Adrenal gland (tissue), 12 donors: ENCODE data around the gene KLF11. TPM values are rescaled to one million over a fixed set of nuclear protein-coding genes. Genes with fewer than 3 reads are reported as not detected.

Source experiments
- DNase-seq, 7 donors: peaks; one replicate each; pipeline ENCODE4 v3.0.0-alpha.2; 2019 to 2020
- H3K27ac ChIP-seq, 5 donors: fragments of 200-600 bp; sonication (generic) in 4 of 5; 1 replicate in 3 of 5; 2 replicates in 2 of 5; pipeline versions ENCODE4 v1.5.1 to v1.8.0; 2016 to 2020; ENCODE audit warnings: mild to moderate bottlenecking in 1 of 5
- H3K27me3 ChIP-seq: fragments of 200-600 bp; 2 replicates; pipeline ENCODE4 v1.8.0; 2021
- H3K36me3 ChIP-seq, 2 donors: fragments of 200-600 bp; replicated peaks in 1 of 2; 1 replicate in 1 of 2; 2 replicates in 1 of 2; pipeline versions ENCODE4 v1.5.1 to v1.8.0; 2018 to 2022
- H3K4me1 ChIP-seq, 2 donors: fragments of 200-600 bp; replicated peaks in 1 of 2; 1 replicate in 1 of 2; 2 replicates in 1 of 2; pipeline versions ENCODE4 v1.5.1 to v1.8.0; 2018 to 2021
- H3K4me3 ChIP-seq, 4 donors: fragments of 200-600 bp; sonication (generic) in 3 of 4; one replicate each; pipeline ENCODE4 v1.5.1; 2016 to 2018
- H3K9me3 ChIP-seq, 3 donors: fragments of 200-600 bp; sonication (generic) in 1 of 3; replicated peaks in 1 of 3; 1 replicate in 2 of 3; 2 replicates in 1 of 3; pipeline versions ENCODE4 v1.5.1 to v1.8.0; 2016 to 2021
- CTCF ChIP-seq, 6 experiments: fragments of 450-650 bp in 4 of 6; fragments of 200-600 bp in 2 of 6; sonication (generic) in 1 of 6; IDR thresholded peaks; 1 replicate in 5 of 6; 2 replicates in 1 of 6; pipeline versions ENCODE4 v1.5.1 to v1.8.0; 2016 to 2021; ENCODE audit warnings: antibody characterized with exemption in 6 of 6, mild to moderate bottlenecking in 2 of 6, moderate library complexity in 1 of 6
- POLR2A ChIP-seq, 2 donors: fragments of 450-650 bp; IDR thresholded peaks; one replicate each; pipeline ENCODE4 v1.6.1; 2017; ENCODE audit warnings: antibody characterized with exemption in 2 of 2, mild to moderate bottlenecking in 2 of 2, moderate library complexity in 1 of 2
- WGBS, 4 donors: extraction: QIAGEN DNeasy Blood & Tissue Kit in 2 of 4; methylation state at CpG; one replicate each; pipeline versions ENCODE4 v1.1.5 to v1.1.7; 2013 to 2017; 5-methylcytosine and 5-hydroxymethylcytosine counted together
- intact Hi-C, 2 donors: fragments of 100-400 bp; cut with DNase I; formaldehyde crosslinking; loops; one replicate each; pipeline versions ENCODE4 v1.14.1 to v1.15.0; 2022 to 2023
- polyA plus RNA-seq, 3 donors: library from polyadenylated mRNA; stranded (reverse); fragments of 200-250 nt in 2 of 3; fragments of 350-450 nt in 1 of 3; fragmentation: Illumina TruSeq in 1 of 3; extraction: RNeasy Lipid Tissue Mini Kit (QIAGEN cat#74804) in 1 of 3; gene quantifications; one replicate each; pipeline ENCODE4 v1.2.3, GENCODE V29; 2013 to 2014
- total RNA-seq, 9 donors: library from RNA; depleted of rRNA in 4 of 9; stranded (reverse); fragments of >200 nt in 4 of 9; fragments of 120-200 nt in 1 of 9; fragmentation: NEBNext Ultra II Directional in 1 of 9; extraction: Animal tissue kit (Norgen Biotek cat#: 25700) in 1 of 9; gene quantifications; one replicate each; pipeline versions ENCODE4 v1.1.0 to v1.2.4, GENCODE V29; 2013 to 2023
- donor health status: healthy with polysubstance abuse.
- donor health status: Bipolar disorder and iron deficiency.
- donor health status: DM: yes; HTN: yes; CAD: no.
- donor health status: DM: no; HTN: no; CAD: no.
- donor health status: DM: no; HTN: no; CAD: no.
- donor health status: DM: yes; HTN: yes; CAD: no.

Gene KLF11
- total and polyA plus RNA-seq, 12 donors = 6.8 to 75.7 (median 26.1) TPM

- DNase-seq = no peak
- H3K4me3 ChIP-seq = no peak overlapping the region
- no peak for TF ChIP-seq POLR2A (IDR thresholded peaks at IDR 0.05)
- TF ChIP-seq CTCF (IDR thresholded peaks at IDR 0.05) = no peak
- no peak overlapping the region for H3K27ac ChIP-seq
- H3K9me3 ChIP-seq = no peaks in the 10 kb centered on the region
- no peaks in the 10 kb centered on the region for H3K4me1 ChIP-seq
- intact Hi-C loops = no loop called here
- no peaks in the 10 kb centered on the region for H3K27me3 ChIP-seq
- H3K36me3 ChIP-seq = no peaks in the 10 kb centered on the region
- 58 to 88% (median 81%) methylated on average over 7 to 10 of the region's 10 CpGs for WGBS, 4 donors
These were observed 19.6 kb downstream of the KLF11 start for GRCh38 chr2:10062931-10063365.

- Histone ChIP-seq H3K4me3 (no peak overlapping the region), H3K27me3 (no peaks in the 10 kb centered on the region), H3K27ac (no peak overlapping the region), H3K9me3 (no peaks in the 10 kb centered on the region), H3K4me1 (no peaks in the 10 kb centered on the region), H3K36me3 (no peaks in the 10 kb centered on the region)
- DNase-seq = no peak
- intact Hi-C loops = no loop called here
- TF ChIP-seq CTCF (IDR thresholded peaks at IDR 0.05) (no peak), POLR2A (IDR thresholded peaks at IDR 0.05) (no peak)
- 91 to 100% (median 94%) methylated on average over 4 to 9 of the region's 9 CpGs for WGBS, 4 donors
These were observed 20.2 kb downstream of the KLF11 start for GRCh38 chr2:10063566-10063965.

GRCh38 chr2:10064932-10065772 is 21.8 kb downstream of the KLF11 start:
- WGBS, 4 donors = 87 to 90% (median 89%) methylated on average over 13 to 18 of the region's 18 CpGs
- Histone ChIP-seq H3K9me3 (no peaks in the 10 kb centered on the region), H3K27ac (no peak overlapping the region), H3K4me3 (no peak overlapping the region), H3K4me1 (no peaks in the 10 kb centered on the region), H3K36me3 (no peaks in the 10 kb centered on the region), H3K27me3 (no peaks in the 10 kb centered on the region)
- TF ChIP-seq POLR2A (IDR thresholded peaks at IDR 0.05) = no peak
- TF ChIP-seq CTCF (IDR thresholded peaks at IDR 0.05) = no peak
- no peak for DNase-seq
- intact Hi-C loops = no loop called here

GRCh38 chr2:10065773-10066055 is 22.4 kb downstream of the KLF11 start:
- no peak for TF ChIP-seq CTCF (IDR thresholded peaks at IDR 0.05)
- no peak for TF ChIP-seq POLR2A (IDR thresholded peaks at IDR 0.05)
- DNase-seq = no peak
- no peaks in the 10 kb centered on the region for H3K9me3 ChIP-seq
- no peak overlapping the region for H3K4me3 ChIP-seq
- WGBS, 4 donors = 86 to 95% (median 89%) methylated on average over 6 of the region's 6 CpGs
- H3K4me1 ChIP-seq = no peaks in the 10 kb centered on the region
- no peak overlapping the region for H3K27ac ChIP-seq
- intact Hi-C loops = no loop called here
- no peaks in the 10 kb centered on the region for H3K27me3 ChIP-seq
- no peaks in the 10 kb centered on the region for H3K36me3 ChIP-seq
